Right renal pelvis (tissue), 4 donors: Measurements from ENCODE around the gene TCF3. TPM values are rescaled to one million over a fixed set of nuclear protein-coding genes. Genes with fewer than 3 reads are reported as not detected.
A peak's percentile ranks its signal among the peaks of the same experiment; 100 is the strongest.

ENCODE experiments used
- DNase-seq, 4 donors: peaks; one replicate each; pipeline ENCODE4 v3.0.0-alpha.2; 2013; ENCODE audit warnings: low read depth in 4 of 4, low spot score in 3 of 4, missing footprints in 1 of 4
- polyA plus RNA-seq, 4 donors: library from polyadenylated mRNA; unstranded; fragments of 120-200 nt; gene quantifications; one replicate each; pipeline ENCODE4 v1.2.1, GENCODE V29; 2013; ENCODE audit not compliant: insufficient read length in 4 of 4

TCF3 gene
- polyA plus RNA-seq, 4 donors = 101 to 127 (median 108) TPM

DNA sequence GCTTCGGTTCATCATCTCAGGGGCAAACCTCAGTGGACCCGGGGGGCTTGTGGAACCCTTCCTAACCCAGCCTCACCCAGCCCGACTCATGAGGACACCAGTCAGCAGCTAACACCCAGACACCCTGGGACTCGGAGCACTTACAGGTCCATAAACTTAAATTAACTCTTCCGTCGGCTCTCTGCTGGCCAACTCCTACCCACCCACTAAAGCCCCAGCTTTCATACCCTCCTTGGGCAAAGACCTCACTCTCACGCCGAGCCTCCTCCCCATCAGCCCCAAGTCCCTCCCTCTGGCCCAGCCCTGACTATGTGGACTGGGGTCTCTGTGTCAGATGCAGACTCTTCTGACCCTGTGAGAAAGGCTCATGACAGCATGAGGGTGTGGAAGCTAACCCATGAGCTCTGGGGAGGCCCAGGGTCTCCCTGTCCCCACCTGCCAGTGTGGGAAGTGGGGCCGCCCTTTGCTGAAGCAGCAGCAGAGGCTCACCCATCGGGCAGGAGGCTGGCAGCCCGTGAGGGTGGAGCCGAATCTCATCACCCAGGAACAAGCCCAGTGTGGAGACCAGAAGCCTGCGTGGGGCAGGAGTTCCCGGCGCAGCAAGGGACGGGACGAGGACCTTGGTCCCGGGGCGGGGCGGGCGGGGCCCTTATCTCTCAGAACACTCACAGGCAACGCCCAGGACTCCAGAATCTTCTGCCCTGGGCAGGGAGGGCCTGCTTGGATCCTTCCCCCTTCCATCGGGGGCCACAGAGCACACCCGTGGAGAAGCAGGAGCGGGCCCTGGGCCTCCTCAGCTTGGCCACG is 19.8 kb downstream of the TCF3 start:
- DNase-seq = no peak

GRCh38 chr19:1631557-1632100 is 20.8 kb downstream of the TCF3 start:
- DNase-seq = no peak

DNA sequence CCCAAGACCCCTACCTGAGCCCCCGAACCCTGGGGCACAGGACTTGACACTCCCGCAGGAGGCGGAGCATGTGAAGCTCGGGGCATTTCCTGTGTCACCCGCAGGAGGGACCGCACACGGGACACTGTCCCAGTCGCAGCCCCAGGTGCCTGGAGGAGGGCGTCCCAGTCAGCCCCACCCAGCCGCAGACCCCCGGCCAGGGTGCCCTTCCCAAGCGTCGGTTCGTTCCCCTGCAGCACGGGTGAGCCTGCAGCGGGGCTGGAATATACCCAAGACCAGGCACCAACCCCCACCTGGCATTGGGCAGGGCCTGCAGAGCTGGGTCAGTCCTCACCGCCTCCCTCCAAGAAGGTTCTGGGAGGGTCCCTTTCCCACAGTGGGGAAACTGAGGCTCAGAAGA is 21.6 kb downstream of the TCF3 start:
- no peak for DNase-seq

DNA sequence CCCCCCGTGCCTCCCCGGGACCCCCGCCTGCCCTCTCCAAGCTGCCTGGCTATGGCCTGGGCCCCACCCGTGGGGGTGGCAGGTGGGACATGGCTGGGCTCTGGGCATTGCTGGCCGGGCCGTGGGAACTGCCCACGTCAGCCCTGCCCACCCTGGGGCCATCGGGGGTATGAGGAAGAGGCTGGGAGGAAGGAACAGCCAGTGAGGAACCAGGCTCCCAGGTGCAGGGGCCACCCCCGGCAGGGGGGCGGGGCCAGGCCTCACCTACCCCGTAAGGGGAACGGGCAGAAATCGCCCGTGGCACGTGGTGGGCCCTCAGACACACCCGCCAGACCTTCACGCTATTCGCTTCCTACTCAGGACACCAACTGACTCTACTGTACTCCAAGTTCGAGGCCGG is 22.4 kb downstream of the TCF3 start:
- no peak for DNase-seq

GRCh38 chr19:1629256-1629808 is 23.1 kb downstream of the TCF3 start:
- no peak for DNase-seq

- no peak for DNase-seq
Measured at GRCh38 chr19:1627194-1627593, 25.2 kb downstream of the TCF3 start.

GRCh38 chr19:1626417-1627010 is 25.9 kb downstream of the TCF3 start:
- no peak for DNase-seq

DNA sequence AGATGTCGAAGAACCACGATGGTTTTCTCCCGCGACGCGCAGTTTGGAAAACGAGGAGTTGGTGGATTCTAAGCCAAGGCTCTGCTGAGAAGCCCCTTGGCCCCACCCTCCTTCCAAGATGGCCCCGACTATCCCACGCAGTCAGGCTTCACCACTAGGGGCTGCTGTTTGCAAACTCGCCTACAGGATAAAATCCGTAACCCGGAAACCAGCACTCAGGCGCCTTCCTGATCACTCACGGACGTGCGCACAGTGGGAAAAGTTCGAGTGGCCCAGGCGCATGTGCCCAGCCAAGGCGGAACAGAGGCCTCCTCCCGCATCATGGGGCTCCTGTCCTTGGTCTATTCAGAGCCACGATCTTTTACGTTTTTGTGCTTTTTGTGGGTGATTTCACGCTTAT is 28.0 kb downstream of the TCF3 start:
- DNase-seq = peak; percentile 17 to 35 (median 22)

DNA sequence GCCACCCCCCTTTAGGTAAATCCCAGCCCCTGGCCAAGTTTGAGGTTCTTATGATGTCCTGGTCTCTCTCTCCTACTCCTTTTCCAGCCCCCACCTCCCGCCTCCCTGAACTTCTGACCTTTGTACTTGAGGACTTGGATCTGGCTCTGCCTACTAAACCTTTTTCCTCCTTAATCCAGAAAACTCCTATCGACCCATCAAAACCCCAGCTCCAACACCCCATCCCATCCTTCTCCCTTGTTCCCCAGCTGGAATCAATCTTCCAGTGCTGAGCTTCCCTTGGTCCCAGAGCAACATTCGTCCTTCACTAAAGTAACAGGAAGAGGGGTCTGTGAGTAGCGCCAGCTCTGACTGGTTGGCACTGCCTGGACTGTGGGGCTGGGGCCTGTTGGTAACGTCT is 29.9 kb downstream of the TCF3 start:
- no peak for DNase-seq

DNA sequence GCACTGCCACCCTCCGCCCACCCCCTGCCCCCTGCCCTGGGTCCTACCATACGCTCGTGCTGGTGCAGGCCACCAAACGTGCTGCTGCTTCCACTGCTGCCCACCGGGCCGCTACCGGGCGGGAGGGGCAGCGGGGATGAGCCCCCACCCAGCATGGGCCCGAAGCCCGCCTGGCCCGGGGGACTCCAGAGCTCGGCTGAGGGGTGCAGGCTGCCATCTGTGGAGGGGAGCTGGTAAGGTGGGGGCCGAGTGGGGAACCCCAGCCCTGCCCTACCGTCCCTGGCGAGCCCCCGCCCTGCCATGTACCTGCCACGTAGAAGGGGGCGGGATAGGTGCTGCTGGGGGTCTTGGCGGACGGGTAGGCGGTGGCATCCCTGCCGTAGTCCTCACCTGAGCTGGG is 30.4 kb downstream of the TCF3 start:
- no peak for DNase-seq

DNA sequence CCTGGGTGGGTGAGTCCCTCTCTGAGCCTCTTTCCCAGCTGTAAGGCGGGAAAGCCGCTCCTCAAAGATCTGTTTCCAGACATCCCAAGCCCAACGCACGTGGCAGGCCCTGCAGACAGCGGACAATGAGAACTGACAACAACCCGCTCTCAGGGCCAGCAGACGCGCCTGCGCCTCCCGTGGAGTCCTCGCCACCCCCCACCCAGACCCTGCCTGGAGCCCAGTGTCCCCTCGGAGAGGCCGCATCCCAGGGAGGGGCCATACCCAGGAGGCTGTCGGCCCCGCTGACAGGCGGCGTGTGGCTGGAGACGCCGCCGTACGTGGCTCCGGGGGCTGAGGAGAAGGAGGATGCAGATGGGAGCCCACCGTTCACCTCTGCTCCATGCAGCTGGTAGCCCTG is 30.8 kb downstream of the TCF3 start:
- no peak for DNase-seq

DNA sequence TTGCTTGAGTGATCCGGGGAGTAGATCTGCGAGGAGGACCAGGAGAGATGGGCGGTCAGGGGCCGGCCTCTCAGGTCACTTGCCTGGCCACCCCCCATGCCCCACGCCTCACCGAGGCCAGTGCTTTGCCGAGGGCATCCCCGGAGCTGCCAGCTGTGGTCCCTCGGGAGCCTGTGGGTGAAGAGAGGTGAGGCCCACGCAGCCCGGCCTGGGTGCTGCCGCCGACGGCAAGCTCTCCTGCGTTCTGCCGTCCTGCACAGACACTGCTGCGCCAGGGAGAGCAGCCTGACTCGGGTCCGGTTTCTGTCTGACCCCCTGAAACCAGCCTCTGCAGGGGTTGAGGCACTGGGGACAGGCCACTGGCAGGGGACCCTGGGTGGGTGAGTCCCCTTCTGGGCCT is 31.4 kb downstream of the TCF3 start:
- DNase-seq = no peak

GRCh38 chr19:1620502-1620901 is 31.9 kb downstream of the TCF3 start:
- no peak for DNase-seq

- DNase-seq = no peak
Measured at GRCh38 chr19:1619703-1620102, 32.7 kb downstream of the TCF3 start.

GRCh38 chr19:1619094-1619439 is 33.3 kb downstream of the TCF3 start:
- DNase-seq = no peak

DNA sequence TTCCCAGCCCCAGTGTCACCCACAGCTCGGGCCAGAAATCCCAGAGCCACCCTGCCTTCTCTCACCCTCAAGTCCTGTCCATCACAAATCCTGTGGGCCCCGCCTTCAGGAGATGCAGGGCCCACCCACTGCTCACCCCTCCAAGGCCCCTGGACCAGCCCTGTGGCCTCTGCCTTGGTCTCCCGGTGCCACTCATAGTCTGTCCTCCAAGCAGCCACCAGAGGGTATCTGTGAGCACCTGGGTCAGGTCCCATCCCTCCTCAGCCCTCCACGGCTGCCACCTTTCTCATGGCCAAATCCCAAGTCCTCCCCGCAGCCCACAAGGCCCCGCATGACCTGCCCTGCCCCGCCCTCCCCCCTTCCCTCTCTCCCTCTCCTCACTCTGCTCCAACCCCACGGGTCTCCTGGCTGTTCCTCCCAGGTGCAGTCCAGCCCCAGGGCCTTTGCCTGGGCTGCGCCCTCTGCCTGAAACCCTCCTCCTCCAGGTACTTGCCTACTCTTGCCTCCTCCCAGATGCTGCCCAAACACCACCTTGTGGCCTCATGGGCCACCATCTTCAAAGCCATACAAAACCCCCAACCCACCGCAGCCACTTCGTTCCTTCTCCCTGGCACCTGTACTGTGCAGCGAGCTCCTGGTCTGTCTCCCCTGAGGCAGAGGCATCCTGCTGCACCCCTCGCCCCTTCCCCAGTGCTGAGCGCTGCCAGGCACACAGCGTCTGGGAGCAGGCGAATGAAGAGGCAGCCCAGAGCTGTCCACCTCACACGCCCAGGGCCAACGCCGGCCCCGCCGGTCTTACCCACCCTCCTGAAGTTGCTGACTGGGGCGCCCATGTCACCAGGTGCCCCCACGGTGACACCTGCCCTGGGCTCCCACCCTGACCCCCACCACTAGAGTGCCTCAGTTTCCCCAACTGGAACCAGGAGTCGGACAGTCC is 34.0 kb downstream of the TCF3 start:
- no peak for DNase-seq

DNA sequence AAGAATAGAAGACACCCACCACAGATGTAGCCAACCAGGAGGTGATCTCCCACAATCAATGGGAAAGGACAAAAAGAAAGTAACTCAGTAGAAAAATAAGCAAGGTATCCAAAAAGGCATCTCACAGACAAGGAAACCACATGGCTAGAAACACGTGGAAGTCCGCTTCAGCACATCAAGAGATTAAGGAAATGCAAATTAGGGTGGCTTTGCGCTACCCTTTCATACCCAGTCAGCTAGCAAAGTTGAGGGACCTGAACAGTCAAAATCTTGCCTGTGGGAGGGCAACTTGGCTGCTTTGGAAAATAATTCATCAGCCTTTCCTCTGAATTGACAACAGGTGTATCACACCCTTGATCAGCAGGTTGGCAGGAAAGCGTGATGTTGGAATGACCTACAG is 35.5 kb downstream of the TCF3 start:
- no peak for DNase-seq

DNA sequence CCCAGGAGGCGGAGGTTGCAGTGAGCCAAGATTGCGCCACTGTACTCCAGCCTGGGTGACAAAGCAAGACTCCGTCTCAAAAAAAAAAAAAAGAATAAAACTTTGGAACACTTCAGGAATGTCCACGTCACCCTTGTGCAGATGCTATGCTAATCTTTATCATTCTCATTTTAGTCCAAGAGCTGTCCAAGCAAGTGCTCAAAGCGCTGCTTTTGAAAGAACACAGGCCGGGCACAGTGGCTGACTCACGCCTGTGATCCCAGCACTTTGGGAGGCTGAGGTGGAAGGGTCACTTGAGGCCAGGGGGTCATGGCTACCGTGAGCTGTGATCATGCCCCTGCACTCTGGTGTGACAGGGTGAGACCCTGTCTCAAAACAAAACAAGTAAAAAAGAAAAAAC is 36.0 kb downstream of the TCF3 start:
- no peak for DNase-seq

- no peak for DNase-seq
Measured at GRCh38 chr19:1615156-1615765, 37.2 kb downstream of the TCF3 start.

- no peak for DNase-seq
Measured at GRCh38 chr19:1613808-1614570, 38.4 kb downstream of the TCF3 start.
